Measurements from ENCODE around the gene UROC1. TPM values are rescaled to one million over a fixed set of nuclear protein-coding genes. Genes with fewer than 3 reads are reported as not detected.

UROC1 gene
- total RNA-seq, 4 donors from 2014 or later = not detected

DNA sequence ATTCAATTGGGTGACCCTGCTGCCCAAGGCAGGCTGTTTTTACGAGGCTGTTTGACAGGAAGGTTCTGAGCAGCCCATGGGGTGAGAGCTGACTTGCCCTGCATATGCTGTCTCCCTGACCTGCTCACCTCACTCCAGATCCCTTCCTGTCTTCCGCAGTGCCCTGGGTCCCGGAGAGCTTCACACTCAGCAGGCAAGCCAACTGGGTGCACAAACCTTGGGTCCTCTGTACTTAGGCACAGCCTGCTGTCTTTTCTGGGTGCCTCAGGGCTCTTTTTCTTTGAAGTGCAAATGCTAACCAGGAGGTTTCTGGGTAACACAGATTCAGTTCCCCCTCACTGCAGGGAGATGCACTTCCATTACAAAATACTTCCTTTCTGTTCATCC is 74.7 kb downstream of the UROC1 start:
- DNase-seq = no peak
- no peaks in the 10 kb centered on the region for H3K27me3 ChIP-seq
- H3K27ac ChIP-seq = no peak overlapping the region
- intact Hi-C loops (cut with DNase I) = no loop called here
- 87 to 93% methylated on average over 3 of the region's 3 CpGs for WGBS, 2 donors
- no peaks in the 10 kb centered on the region for H3K9me3 ChIP-seq
- H3K36me3 ChIP-seq = peaks cover 9 to 80% (median 17%) of the 10 kb centered on the region in 3 donors
- TF ChIP-seq, protein P1, sequence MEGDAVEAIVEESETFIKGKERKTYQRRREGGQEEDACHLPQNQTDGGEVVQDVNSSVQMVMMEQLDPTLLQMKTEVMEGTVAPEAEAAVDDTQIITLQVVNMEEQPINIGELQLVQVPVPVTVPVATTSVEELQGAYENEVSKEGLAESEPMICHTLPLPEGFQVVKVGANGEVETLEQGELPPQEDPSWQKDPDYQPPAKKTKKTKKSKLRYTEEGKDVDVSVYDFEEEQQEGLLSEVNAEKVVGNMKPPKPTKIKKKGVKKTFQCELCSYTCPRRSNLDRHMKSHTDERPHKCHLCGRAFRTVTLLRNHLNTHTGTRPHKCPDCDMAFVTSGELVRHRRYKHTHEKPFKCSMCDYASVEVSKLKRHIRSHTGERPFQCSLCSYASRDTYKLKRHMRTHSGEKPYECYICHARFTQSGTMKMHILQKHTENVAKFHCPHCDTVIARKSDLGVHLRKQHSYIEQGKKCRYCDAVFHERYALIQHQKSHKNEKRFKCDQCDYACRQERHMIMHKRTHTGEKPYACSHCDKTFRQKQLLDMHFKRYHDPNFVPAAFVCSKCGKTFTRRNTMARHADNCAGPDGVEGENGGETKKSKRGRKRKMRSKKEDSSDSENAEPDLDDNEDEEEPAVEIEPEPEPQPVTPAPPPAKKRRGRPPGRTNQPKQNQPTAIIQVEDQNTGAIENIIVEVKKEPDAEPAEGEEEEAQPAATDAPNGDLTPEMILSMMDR (IDR thresholded peaks at IDR 0.05) = no peak
- no peak for TF ChIP-seq POLR2A (IDR thresholded peaks at IDR 0.05)
- H3K4me3 ChIP-seq = no peak overlapping the region
- H3K4me1 ChIP-seq = peaks cover 0 to 9% (median 0%) of the 10 kb centered on the region in 3 donors

DNA sequence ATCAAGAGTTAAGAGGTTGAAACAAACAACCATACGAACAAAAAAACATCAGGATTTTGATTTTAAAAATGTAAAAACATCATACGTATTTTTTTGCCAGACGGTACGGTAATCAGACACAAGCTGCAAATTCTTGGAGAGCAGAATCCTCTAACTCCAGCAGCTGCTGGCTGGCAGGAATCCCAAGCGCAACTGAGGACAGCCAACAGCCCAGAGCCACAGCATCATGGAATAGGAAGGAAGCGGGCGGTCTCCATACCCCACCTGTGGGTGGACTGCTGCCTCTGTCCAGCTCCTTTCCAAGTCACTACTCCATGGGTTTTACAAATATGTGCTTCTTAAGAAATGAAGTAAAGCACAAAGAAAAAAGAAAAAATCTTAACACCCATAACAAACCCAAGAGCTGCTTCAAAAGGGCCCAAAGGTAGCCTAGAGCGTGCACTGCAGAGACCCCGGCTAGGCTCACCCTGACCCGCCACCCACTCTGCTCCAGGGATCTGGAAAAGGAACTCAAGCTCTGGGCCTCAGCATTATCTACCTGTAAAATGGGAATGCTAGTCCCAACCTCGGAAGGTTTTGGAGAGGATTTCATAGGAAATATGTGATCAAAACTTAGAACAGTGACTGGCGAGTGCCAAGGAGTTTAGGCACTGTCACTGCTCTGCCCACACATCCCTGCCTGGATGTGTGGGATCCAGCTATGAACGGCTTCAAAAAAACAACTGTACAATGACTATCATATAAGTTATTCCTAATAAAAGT is 75.3 kb downstream of the UROC1 start:
- no peak for DNase-seq
- Histone ChIP-seq H3K9me3 (no peaks in the 10 kb centered on the region), H3K4me3 (no peak overlapping the region), H3K27ac (no peak overlapping the region), H3K36me3 (peaks cover 10 to 83% (median 23%) of the 10 kb centered on the region in 3 donors), H3K4me1 (peaks cover 0 to 5% (median 0%) of the 10 kb centered on the region in 3 donors), H3K27me3 (no peaks in the 10 kb centered on the region)
- intact Hi-C loops (cut with DNase I) = no loop called here
- WGBS, 2 donors = 77 to 89% methylated on average over 13 of the region's 13 CpGs
- TF ChIP-seq POLR2A (IDR thresholded peaks at IDR 0.05) = no peak
- TF ChIP-seq, protein P1 (IDR thresholded peaks at IDR 0.05) = no peak

GRCh38 chr3:126441256-126441880 is 76.2 kb downstream of the UROC1 start:
- WGBS, 2 donors = 89 to 100% methylated on average over 2 to 11 of the region's 20 CpGs
- Histone ChIP-seq H3K9me3 (no peaks in the 10 kb centered on the region), H3K4me3 (no peak overlapping the region), H3K27me3 (no peaks in the 10 kb centered on the region), H3K36me3 (peaks cover 16 to 84% (median 26%) of the 10 kb centered on the region in 3 donors), H3K4me1 (no peaks in the 10 kb centered on the region), H3K27ac (no peak overlapping the region)
- TF ChIP-seq POLR2A (IDR thresholded peaks at IDR 0.05) = no peak
- TF ChIP-seq, protein P1 (IDR thresholded peaks at IDR 0.05) = no peak
- intact Hi-C loops (cut with DNase I) = no loop called here
- no peak for DNase-seq

DNA sequence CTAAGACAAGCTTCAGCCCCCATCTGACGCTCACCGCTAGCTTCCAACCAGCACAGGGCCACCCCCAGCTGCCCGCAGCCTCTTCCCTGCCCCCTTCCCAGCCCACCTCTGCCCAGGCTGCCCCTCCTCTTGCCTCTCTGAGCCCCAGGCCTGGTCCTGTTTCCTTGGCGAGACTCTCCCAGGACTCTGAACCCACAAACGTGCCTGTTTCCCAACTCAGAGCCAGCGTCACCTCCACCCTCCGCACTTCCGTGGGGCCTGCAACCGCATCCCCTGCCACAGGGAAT is 76.9 kb downstream of the UROC1 start:
- Histone ChIP-seq H3K4me3 (no peak overlapping the region), H3K36me3 (peaks cover 23 to 84% (median 26%) of the 10 kb centered on the region in 3 donors), H3K27me3 (no peaks in the 10 kb centered on the region), H3K4me1 (no peaks in the 10 kb centered on the region), H3K27ac (no peak overlapping the region), H3K9me3 (no peaks in the 10 kb centered on the region)
- no peak for DNase-seq
- intact Hi-C loops (cut with DNase I) = no loop called here
- whole genome bisulfite sequencing, 2 donors = 83 to 93% methylated on average over 5 to 9 of the region's 9 CpGs
- TF ChIP-seq POLR2A (IDR thresholded peaks at IDR 0.05) = no peak
- TF ChIP-seq, protein P1 (IDR thresholded peaks at IDR 0.05) = no peak

- no peaks in the 10 kb centered on the region for H3K9me3 ChIP-seq
- no peaks in the 10 kb centered on the region for H3K27me3 ChIP-seq
- intact Hi-C loops (cut with DNase I) = no loop called here
- peaks cover 25 to 84% (median 26%) of the 10 kb centered on the region in 3 donors for H3K36me3 ChIP-seq
- WGBS, 2 donors = 86% methylated on average over 7 to 12 of the region's 12 CpGs
- TF ChIP-seq, protein P1 (IDR thresholded peaks at IDR 0.05) = no peak
- no peak for TF ChIP-seq POLR2A (IDR thresholded peaks at IDR 0.05)
- H3K27ac ChIP-seq = no peak overlapping the region
- H3K4me3 ChIP-seq = no peak overlapping the region
- no peaks in the 10 kb centered on the region for H3K4me1 ChIP-seq
- DNase-seq = no peak
Observed at GRCh38 chr3:126439968-126440708, 77.4 kb downstream of the UROC1 start.
